Right lobe of liver (tissue), 4 donors: Measurements from ENCODE around the gene FAM171A1.

Source experiments
- POLR2A ChIP-seq: fragments of 450-650 bp; IDR thresholded peaks from one replicate; pipeline ENCODE4 v1.6.1; 2017; ENCODE audit warnings: antibody characterized with exemption, mild to moderate bottlenecking
- TF ChIP-seq, protein P1 (sequence below), 4 donors: fragments of 200-600 bp in 3 of 4; fragments of 450-650 bp in 1 of 4; IDR thresholded peaks; one replicate each; pipeline versions ENCODE4 v1.5.1 to v1.8.0; 2016 to 2022; ENCODE audit warnings: antibody characterized with exemption in 4 of 4, mild to moderate bottlenecking in 2 of 4
- donor health status: DM: no; HTN: no; CAD: no.
- donor health status: DM: no; HTN: no; CAD: no.
- donor health status: DM: no; HTN: yes; CAD: no.

DNA sequence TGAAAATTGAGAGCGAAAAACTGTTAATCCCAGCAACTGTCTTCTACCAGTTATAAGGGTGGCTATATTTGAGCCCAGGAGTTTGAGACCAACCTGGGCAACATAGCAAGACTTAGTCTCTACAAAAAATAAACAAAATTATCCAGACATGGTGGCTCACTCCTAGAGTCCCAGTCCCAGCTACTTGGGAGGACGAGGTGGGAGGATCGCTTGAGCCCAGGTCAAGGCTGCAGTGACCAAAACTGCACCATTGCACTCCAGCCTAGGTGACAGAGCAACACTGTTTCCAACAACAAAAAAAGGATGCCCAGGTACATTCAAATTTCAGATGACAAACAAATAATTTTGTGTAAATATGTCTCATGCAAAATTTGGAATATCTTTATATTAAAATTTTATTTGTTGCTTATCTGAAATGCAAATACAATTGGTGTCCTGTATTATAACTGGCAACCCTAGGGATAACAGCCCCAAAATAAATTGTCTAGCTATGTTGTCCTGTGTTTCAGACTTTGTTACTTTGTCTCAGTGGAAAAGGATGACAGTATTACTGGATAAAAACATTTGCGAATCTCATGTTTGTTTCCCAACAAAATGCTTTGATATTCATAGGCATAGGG, 26.7 kb downstream of the FAM171A1 start:
- no peak for TF ChIP-seq POLR2A
- TF ChIP-seq, protein P1, sequence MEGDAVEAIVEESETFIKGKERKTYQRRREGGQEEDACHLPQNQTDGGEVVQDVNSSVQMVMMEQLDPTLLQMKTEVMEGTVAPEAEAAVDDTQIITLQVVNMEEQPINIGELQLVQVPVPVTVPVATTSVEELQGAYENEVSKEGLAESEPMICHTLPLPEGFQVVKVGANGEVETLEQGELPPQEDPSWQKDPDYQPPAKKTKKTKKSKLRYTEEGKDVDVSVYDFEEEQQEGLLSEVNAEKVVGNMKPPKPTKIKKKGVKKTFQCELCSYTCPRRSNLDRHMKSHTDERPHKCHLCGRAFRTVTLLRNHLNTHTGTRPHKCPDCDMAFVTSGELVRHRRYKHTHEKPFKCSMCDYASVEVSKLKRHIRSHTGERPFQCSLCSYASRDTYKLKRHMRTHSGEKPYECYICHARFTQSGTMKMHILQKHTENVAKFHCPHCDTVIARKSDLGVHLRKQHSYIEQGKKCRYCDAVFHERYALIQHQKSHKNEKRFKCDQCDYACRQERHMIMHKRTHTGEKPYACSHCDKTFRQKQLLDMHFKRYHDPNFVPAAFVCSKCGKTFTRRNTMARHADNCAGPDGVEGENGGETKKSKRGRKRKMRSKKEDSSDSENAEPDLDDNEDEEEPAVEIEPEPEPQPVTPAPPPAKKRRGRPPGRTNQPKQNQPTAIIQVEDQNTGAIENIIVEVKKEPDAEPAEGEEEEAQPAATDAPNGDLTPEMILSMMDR (IDR thresholded peaks at IDR 0.05), result no peak
